NCI-H1105 (cell line): ENCODE data around the gene CDH20.
A peak's percentile ranks its signal among the peaks of the same experiment; 100 is the strongest.

Source experiments
- DNase-seq: peaks from one replicate; lab custom pipeline; 2025; lab: John Stamatoyannopoulos, UW

The CDH20 gene

GRCh38 chr18:61426492-61427053, 93.3 kb downstream of the CDH20 start:
- no peak for DNase-seq

- DNase-seq = no peak
Measured at GRCh38 chr18:61428266-61428665, 95.0 kb downstream of the CDH20 start.

- no peak for DNase-seq
Measured at GRCh38 chr18:61432590-61432989, 99.4 kb downstream of the CDH20 start.

- no peak for DNase-seq
Measured at GRCh38 chr18:61435064-61435652, 101.9 kb downstream of the CDH20 start.

- no peak for DNase-seq
Measured at GRCh38 chr18:61443081-61443725, 110.0 kb downstream of the CDH20 start.

- no peak for DNase-seq
Measured at GRCh38 chr18:61448316-61448715, 115.1 kb downstream of the CDH20 start.

GRCh38 chr18:61459896-61460648, 126.8 kb downstream of the CDH20 start:
- DNase-seq = no peak

- DNase-seq = no peak
Measured at GRCh38 chr18:61464551-61465142, 131.4 kb downstream of the CDH20 start.

- DNase-seq = no peak
Measured at GRCh38 chr18:61466736-61467135, 133.5 kb downstream of the CDH20 start.

- DNase-seq = no peak
Measured at GRCh38 chr18:61470031-61470674, 136.9 kb downstream of the CDH20 start.

GRCh38 chr18:61471541-61471940, 138.3 kb downstream of the CDH20 start:
- peak; percentile 22 for DNase-seq

- DNase-seq = no peak
Measured at GRCh38 chr18:61471942-61472341, 138.7 kb downstream of the CDH20 start.

GRCh38 chr18:61474341-61474740, 141.1 kb downstream of the CDH20 start:
- no peak for DNase-seq

GRCh38 chr18:61474918-61475317, 141.7 kb downstream of the CDH20 start:
- DNase-seq = no peak

- DNase-seq = no peak
Measured at GRCh38 chr18:61475931-61476330, 142.7 kb downstream of the CDH20 start.

- DNase-seq = no peak
Measured at GRCh38 chr18:61489334-61489733, 156.1 kb downstream of the CDH20 start.

GRCh38 chr18:61496374-61496773, 163.1 kb downstream of the CDH20 start:
- no peak for DNase-seq

GRCh38 chr18:61497422-61497821, 164.2 kb downstream of the CDH20 start:
- no peak for DNase-seq

- DNase-seq = peak; percentile 60
Measured at GRCh38 chr18:61502472-61502871, 169.2 kb downstream of the CDH20 start.

GRCh38 chr18:61503688-61504087, 170.5 kb downstream of the CDH20 start:
- DNase-seq = no peak

- no peak for DNase-seq
Measured at GRCh38 chr18:61528961-61529360, 195.7 kb downstream of the CDH20 start.

- DNase-seq = no peak
Measured at GRCh38 chr18:61530681-61531080, 197.5 kb downstream of the CDH20 start.
